GM19397 (cell line): ENCODE data around the gene CLIC4.
"Not testable (repeated sequence)": the region's sequence is repeated elsewhere in the genome, so short reads cannot be mapped to it uniquely, and the experiment has no call there.

Experiments
- ATAC-seq: cut with Tn5 transposase; IDR thresholded peaks from one replicate; pipeline ENCODE4 v1.9.1; 2021; ENCODE audit warnings: mild to moderate bottlenecking, moderate library complexity; ENCODE audit not compliant: unreplicated experiment

CLIC4 gene

DNA sequence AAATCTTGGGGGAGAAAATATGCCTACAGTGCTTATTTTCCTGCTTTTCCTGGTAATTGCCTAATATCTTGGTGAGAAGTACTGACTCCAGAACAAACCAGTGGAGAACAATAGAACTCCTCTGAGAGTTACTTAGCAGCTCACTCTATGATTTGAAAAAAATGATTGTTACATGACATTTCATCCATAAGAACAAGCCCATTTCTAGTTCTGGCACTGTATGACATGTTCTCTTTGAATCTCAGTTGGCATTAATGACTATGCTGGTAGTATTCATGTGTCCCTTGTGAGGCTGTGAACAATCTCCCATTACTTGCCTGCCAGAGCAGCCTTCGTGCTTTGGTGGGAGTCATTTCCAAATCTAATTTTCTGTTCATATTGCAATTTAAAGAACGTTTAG, 58.0 kb downstream of the CLIC4 start:
- ATAC-seq: no peak

DNA sequence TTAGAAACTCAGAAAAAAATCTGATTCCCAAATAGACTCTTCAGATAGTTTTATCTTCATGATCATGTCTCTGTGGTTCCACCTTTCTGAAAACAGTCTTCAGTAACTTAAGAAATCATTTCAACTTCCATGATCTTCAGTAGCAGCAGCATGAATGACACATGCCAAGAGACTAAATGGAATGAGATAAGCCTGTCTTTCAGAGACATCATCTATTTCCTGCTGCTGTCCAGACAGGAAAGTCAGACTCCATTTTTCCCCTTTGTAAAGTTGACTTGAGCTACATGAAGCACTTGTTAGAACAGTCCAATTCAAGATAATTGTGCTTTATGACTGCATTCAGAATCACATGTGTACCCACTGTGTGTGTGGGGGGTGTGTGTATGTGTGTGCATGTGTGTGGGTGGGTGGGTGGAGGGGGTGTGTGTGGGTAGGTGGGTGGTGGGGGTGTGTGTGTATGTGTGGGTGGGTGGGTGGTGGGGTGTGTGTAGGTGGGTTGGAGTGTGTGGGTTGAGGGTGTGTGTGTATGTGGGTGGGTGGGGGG, 58.8 kb downstream of the CLIC4 start:
- ATAC-seq: no peak

DNA sequence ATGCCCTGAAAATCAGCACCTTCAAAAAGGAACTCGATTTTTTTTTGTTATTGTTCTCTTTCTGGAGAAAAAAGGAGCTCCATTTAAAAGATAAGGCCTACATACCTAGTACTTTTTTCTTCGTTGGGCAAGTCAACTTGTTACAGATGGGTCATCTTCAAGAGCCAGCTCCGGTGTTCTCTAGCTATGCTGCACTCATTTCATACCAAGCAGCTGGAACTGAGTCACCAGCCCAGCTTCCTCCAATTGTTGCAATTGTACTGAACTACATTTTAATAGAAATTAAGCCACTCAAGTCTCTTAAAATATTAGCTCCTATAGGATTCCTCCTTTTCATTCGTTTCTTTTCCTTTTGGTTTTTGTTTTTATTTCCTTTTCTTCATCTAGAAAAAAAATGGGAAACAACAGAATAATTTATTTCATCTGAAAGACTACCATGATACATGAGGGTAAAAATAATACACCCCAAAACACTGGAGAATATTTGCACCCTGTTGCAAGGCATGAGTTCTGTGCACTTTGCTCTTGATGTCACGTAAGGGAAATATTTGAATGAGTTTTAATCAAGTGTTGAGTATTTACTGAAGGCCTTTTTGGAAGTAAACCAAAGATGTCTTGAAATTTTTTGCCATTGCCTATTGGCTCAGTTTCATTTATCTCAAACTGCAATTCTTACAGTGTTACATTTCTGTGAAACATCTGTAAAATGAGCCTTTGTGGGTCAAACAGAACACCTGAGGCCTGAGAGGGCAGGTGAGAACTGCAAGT, 60.5 kb downstream of the CLIC4 start:
- no peak for ATAC-seq

GRCh38 chr1:24806588-24806987, 61.3 kb downstream of the CLIC4 start:
- ATAC-seq: no peak

DNA sequence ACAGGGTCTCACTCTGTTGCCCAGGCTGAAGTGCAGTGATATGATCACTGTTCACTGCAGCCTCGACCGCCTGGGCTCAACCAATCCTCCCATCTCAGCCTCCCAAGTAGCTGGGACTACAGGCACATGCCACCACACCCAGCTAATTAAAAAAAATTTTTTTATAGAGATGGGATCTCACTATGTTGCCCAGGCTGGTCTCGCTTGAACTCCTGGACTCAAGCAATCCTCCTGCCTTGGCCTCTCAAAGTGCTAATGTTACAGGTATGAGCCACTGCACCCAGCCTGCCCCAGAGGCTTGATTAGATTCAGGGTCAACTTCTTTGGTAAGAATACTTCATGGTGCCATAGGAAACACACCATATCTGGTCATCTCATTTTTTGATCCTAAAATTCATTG, 66.2 kb downstream of the CLIC4 start:
- not testable (repeated sequence) for ATAC-seq

- not testable (repeated sequence) for ATAC-seq
These were observed 75.0 kb downstream of the CLIC4 start for GRCh38 chr1:24820221-24820620.

DNA sequence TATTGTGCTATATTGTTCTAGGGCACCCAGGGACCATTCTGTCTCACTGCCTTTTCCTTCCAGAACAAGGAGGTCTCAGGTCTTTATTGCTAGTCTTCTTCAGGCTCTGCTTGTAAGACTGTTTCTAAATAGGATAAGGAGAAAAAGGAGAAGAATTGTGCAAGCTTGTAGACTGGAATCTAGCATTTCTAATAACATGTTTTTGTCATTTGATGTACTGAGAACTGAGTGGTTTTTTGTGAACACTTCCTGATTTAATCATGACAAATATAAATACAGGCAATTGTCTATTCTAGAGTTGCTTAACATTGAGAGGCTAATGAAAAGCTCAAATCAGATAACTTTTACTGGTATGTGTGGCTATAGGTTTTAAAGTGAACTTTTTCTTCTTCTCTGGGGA, 77.6 kb downstream of the CLIC4 start:
- no peak for ATAC-seq

- ATAC-seq: not testable (repeated sequence)
These were observed 78.2 kb downstream of the CLIC4 start for GRCh38 chr1:24823486-24823885.

GRCh38 chr1:24825174-24825573, 79.9 kb downstream of the CLIC4 start:
- ATAC-seq: no peak

GRCh38 chr1:24826510-24826909, 81.3 kb downstream of the CLIC4 start:
- ATAC-seq: no peak

- ATAC-seq: no peak
These were observed 82.3 kb downstream of the CLIC4 start for GRCh38 chr1:24827379-24828135.

- no peak for ATAC-seq
These were observed 83.1 kb downstream of the CLIC4 start for GRCh38 chr1:24828183-24828886.

GRCh38 chr1:24828887-24829192, 83.6 kb downstream of the CLIC4 start:
- no peak for ATAC-seq

GRCh38 chr1:24830680-24831272, 85.5 kb downstream of the CLIC4 start:
- no peak for ATAC-seq

DNA sequence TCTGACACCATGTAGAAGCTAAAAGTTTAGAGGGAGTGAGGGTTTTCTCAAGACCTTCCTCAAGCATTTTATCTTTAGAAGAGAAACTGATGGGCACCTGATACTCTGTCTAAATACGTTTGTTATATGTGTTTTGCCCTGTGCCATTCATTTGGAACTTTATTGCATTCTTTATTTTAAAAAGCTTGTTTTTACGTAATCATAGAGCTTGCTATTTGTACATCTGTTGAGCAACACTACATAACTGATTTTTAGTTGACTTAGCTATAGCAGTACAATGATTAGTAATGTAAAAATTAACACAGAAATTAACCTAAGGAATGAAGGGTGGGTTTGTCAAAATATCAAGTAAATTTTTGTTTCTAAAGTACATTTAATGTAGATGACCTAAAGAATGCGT, 96.3 kb downstream of the CLIC4 start:
- ATAC-seq: no peak

GRCh38 chr1:24846671-24847070, 101.4 kb downstream of the CLIC4 start:
- no peak for ATAC-seq

GRCh38 chr1:24847995-24848881, 103.0 kb downstream of the CLIC4 start:
- ATAC-seq: peak; percentile 87

- no peak for ATAC-seq
These were observed 104.5 kb downstream of the CLIC4 start for GRCh38 chr1:24849672-24850295.

- ATAC-seq: no peak
These were observed 105.2 kb downstream of the CLIC4 start for GRCh38 chr1:24850328-24850920.
